ENCODE data around the gene RFX2. TPM values are rescaled to one million over a fixed set of nuclear protein-coding genes. Genes with fewer than 3 reads are reported as not detected.
A peak's percentile ranks its signal among the peaks of the same experiment; 100 is the strongest.

RFX2 gene
- total and polyA plus RNA-seq, 10 of the 15 experiments (the other 5 are each of a cell fraction or from before 2014, with no cell fraction given) = 3.2 to 9.8 (median 4.7) TPM

DNA sequence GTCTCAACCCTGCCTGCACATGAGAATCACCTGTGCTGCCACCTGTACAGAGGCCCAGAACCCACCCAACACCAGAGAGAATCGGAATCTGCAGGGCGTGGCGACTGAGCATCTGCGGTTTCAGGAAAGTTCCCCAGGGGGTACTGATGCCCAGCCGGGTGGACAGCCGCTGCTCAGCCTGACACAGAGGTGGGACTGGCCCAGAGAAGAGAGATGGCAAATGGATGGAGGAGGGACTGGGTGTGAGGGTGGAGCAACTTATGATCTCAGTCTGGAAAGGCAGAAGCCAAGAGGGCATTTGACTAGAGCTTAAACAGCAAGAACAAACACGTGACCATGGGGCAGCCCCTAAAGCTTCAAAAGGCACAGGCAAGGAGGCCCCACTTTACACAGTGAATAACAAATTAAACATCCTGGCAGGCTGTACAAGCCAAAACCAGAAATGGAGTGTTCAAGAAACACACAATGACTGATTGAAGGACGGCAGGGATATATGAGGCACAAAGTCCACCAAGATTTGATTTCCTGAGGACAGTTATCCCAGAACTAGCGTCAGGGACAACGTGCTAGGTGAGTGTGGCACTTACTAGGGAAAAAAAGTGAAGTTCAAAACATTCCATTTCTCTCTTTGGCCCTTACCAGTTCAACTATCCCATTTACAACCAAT is 135.4 kb downstream of the RFX2 start (continued):
- TF ChIP-seq, protein P1, sequence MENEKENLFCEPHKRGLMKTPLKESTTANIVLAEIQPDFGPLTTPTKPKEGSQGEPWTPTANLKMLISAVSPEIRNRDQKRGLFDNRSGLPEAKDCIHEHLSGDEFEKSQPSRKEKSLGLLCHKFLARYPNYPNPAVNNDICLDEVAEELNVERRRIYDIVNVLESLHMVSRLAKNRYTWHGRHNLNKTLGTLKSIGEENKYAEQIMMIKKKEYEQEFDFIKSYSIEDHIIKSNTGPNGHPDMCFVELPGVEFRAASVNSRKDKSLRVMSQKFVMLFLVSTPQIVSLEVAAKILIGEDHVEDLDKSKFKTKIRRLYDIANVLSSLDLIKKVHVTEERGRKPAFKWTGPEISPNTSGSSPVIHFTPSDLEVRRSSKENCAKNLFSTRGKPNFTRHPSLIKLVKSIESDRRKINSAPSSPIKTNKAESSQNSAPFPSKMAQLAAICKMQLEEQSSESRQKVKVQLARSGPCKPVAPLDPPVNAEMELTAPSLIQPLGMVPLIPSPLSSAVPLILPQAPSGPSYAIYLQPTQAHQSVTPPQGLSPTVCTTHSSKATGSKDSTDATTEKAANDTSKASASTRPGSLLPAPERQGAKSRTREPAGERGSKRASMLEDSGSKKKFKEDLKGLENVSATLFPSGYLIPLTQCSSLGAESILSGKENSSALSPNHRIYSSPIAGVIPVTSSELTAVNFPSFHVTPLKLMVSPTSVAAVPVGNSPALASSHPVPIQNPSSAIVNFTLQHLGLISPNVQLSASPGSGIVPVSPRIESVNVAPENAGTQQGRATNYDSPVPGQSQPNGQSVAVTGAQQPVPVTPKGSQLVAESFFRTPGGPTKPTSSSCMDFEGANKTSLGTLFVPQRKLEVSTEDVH (IDR thresholded peaks at IDR 0.05; ENCODE audit: low read depth, partially characterized antibody) = no peak
- TF ChIP-seq, protein P2, sequence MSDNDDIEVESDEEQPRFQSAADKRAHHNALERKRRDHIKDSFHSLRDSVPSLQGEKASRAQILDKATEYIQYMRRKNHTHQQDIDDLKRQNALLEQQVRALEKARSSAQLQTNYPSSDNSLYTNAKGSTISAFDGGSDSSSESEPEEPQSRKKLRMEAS (IDR thresholded peaks at IDR 0.05; ENCODE audit: low read depth, low read length) = peak; percentile 61; the same call in 1 of the 2 replicates
- TF ChIP-seq, protein P3, sequence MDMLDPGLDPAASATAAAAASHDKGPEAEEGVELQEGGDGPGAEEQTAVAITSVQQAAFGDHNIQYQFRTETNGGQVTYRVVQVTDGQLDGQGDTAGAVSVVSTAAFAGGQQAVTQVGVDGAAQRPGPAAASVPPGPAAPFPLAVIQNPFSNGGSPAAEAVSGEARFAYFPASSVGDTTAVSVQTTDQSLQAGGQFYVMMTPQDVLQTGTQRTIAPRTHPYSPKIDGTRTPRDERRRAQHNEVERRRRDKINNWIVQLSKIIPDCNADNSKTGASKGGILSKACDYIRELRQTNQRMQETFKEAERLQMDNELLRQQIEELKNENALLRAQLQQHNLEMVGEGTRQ (IDR thresholded peaks at IDR 0.05; ENCODE audit: borderline replicate concordance, low read depth, low read length) = peak; percentile 54; the same call in 1 of the 2 replicates
- TF ChIP-seq POU2F2 (IDR thresholded peaks at IDR 0.05; ENCODE audit: borderline replicate concordance, low read depth, low read length) = 0 out of 3 replicates have a peak, but pooled peaks have one; percentile 34
- TF ChIP-seq MXI1 (IDR thresholded peaks at IDR 0.05; ENCODE audit: low read depth, low read length) = peak; percentile 41; the same call in 1 of the 2 replicates
- peak; percentile 33 for TF ChIP-seq MEF2B (IDR thresholded peaks at IDR 0.05; ENCODE audit: partially characterized antibody, poor library complexity, severe bottlenecking)
- TF ChIP-seq SRF (IDR thresholded peaks at IDR 0.05; ENCODE audit: low read depth in 2 of 2, low read length in 2 of 2) = no peak
- TF ChIP-seq NBN (IDR thresholded peaks at IDR 0.05) = 0 out of 2 replicates have a peak, but pooled peaks have one; percentile 38
